Omental fat pad (tissue), 4 donors: ENCODE measurements around the gene PTRH1. TPM values are rescaled to one million over a fixed set of nuclear protein-coding genes. Genes with fewer than 3 reads are reported as not detected.

ENCODE experiments used
- ATAC-seq: fragments of 150-250 bp; one replicate; pipeline ENCODE4 v1.9.1; 2016; ENCODE audit warnings: mild to moderate bottlenecking, moderate library complexity; ENCODE audit not compliant: low FRiP score
- DNase-seq: peaks from one replicate; pipeline ENCODE4 v3.0.0-alpha.2; 2019; ENCODE audit warnings: low spot score
- CTCF ChIP-seq, 3 donors: fragments of 450-650 bp; IDR thresholded peaks; one replicate each; pipeline ENCODE4 v1.5.1; 2016 to 2017; ENCODE audit warnings: antibody characterized with exemption in 3 of 3, mild to moderate bottlenecking in 3 of 3, moderate library complexity in 2 of 3
- total RNA-seq, 4 donors: library from RNA; depleted of rRNA; stranded (reverse); fragments of >200 nt; gene quantifications; one replicate each; pipeline ENCODE4 v1.1.0, GENCODE V29; 2016

The PTRH1 gene
- total RNA-seq, 4 donors from 2014 or later: 13.4 to 33.5 (median 23.6) TPM

- ATAC-seq (no peak), DNase-seq (no peak)
- TF ChIP-seq CTCF (IDR thresholded peaks at IDR 0.05): no peak
Observed at GRCh38 chr9:127664324-127664677, 51.2 kb downstream of the PTRH1 start.

Other genes with a start within 250 kb of the PTRH1 start
- 10 to 100 TPM; 47.0 to 81.0 (median 66.4) TPM for gene STXBP1, start 103.4 kb downstream of the PTRH1 start, total RNA-seq
- 1 to 10 TPM in 1 of 4 donors, under 1 TPM in 1, not detected in 2; 0.24 to 1.0 TPM for gene CFAP157, start 8.7 kb downstream of the PTRH1 start, total RNA-seq
- under 1 TPM in 1 of 4 donors, not detected in 3; 0.28 TPM for gene TTC16, start 416 bp upstream of the PTRH1 start, total RNA-seq
- gene TOR2A, start 19.6 kb upstream of the PTRH1 start, total RNA-seq: 10 to 100 TPM in 2 of 4 donors, 1 to 10 TPM in 2; 6.2 to 15.8 (median 11.0) TPM
- gene SH2D3C, start 63.0 kb upstream of the PTRH1 start, total RNA-seq: 10 to 100 TPM in 3 of 4 donors, 1 to 10 TPM in 1; 7.1 to 33.6 (median 17.2) TPM
- gene CDK9, start 70.4 kb upstream of the PTRH1 start, total RNA-seq: 100 to 1,000 TPM in 1 of 4 donors, 10 to 100 TPM in 3; 69.8 to 117 (median 85.8) TPM
- gene FPGS, start 87.2 kb upstream of the PTRH1 start, total RNA-seq: 100 to 1,000 TPM in 2 of 4 donors, 10 to 100 TPM in 2; 87.1 to 167 (median 99.5) TPM
- gene ENG, start 139.0 kb upstream of the PTRH1 start, total RNA-seq: 100 to 1,000 TPM in 2 of 4 donors, 10 to 100 TPM in 2; 34.3 to 200 (median 120) TPM
- gene AK1, start 162.0 kb upstream of the PTRH1 start, total RNA-seq: 10 to 100 TPM; 28.5 to 93.4 (median 54.1) TPM
- 100 to 1,000 TPM; 138 to 213 (median 155) TPM for gene ST6GALNAC6, start 183.9 kb upstream of the PTRH1 start, total RNA-seq
- gene ST6GALNAC4, start 201.4 kb upstream of the PTRH1 start, total RNA-seq: 10 to 100 TPM; 26.6 to 78.5 (median 45.0) TPM
- 1 to 10 TPM in 3 of 4 donors, under 1 TPM in 1; 0.82 to 3.0 (median 1.3) TPM for gene PIP5KL1, start 215.1 kb upstream of the PTRH1 start, total RNA-seq
- gene DPM2, start 222.2 kb upstream of the PTRH1 start, total RNA-seq: 10 to 100 TPM in 3 of 4 donors, 1 to 10 TPM in 1; 8.8 to 18.0 (median 13.5) TPM